OCI-LY3 (cell line): ENCODE results near the gene PACSIN2.

Experiments used
- H2AFZ ChIP-seq: fragments of 200-600, 300-600 bp; shearing (Covaris generic); 2 replicates; pipeline ENCODE4 v1.6.0; 2014; ENCODE audit warnings: antibody characterized with exemption, low read depth, low read length
- H3K27ac ChIP-seq: fragments of 200-600, 300-600 bp; sonication (generic); 2 replicates; pipeline ENCODE4 v1.5.1; 2014; ENCODE audit warnings: mild to moderate bottlenecking, low read length, moderate library complexity, mixed read lengths
- H3K27me3 ChIP-seq: fragments of 200-600, 300-600 bp; sonication (generic); 2 replicates; pipeline ENCODE4 v1.6.1; 2014; ENCODE audit warnings: low read depth, low read length, mixed read lengths
- H3K36me3 ChIP-seq: fragments of 200-600, 300-600 bp; sonication (generic); replicated peaks from 2 replicates; pipeline ENCODE3; 2014; ENCODE audit warnings: low read depth, low read length, mixed read lengths
- H3K4me1 ChIP-seq: fragments of 300-600, 200-600 bp; sonication (generic); 2 replicates; pipeline ENCODE4 v1.6.1; 2014; ENCODE audit warnings: low read length, mixed read lengths
- H3K4me2 ChIP-seq: fragments of 200-600, 300-600 bp; sonication (generic); 2 replicates; pipeline ENCODE4 v1.6.1; 2014; ENCODE audit warnings: low read length, mixed read lengths
- H3K4me3 ChIP-seq: fragments of 300-600, 200-600 bp; sonication (generic); 2 replicates; pipeline ENCODE4 v1.5.1; 2014; ENCODE audit warnings: antibody characterized with exemption, mild to moderate bottlenecking, low read length, moderate library complexity
- H3K79me2 ChIP-seq: fragments of 300-600, 200-600 bp; shearing (Covaris generic); 2 replicates; pipeline ENCODE4 v1.6.1; 2014; ENCODE audit warnings: mild to moderate bottlenecking, low read length, mixed read lengths
- H3K9ac ChIP-seq: fragments of 300-600, 200-600 bp; shearing (Covaris generic); 2 replicates; pipeline ENCODE4 v1.6.0; 2014; ENCODE audit warnings: mild to moderate bottlenecking, low read length, moderate library complexity
- H3K9me3 ChIP-seq: fragments of 200-600, 300-600 bp; shearing (Covaris generic); 2 replicates; pipeline ENCODE4 v1.6.1; 2014; ENCODE audit warnings: low read length, mixed read lengths; ENCODE audit not compliant: insufficient read depth
- H4K20me1 ChIP-seq: fragments of 200-600, 300-600 bp; sonication (generic); 2 replicates; pipeline ENCODE4 v1.6.1; 2016; ENCODE audit warnings: low read length, mixed read lengths; ENCODE audit not compliant: insufficient read depth
- EZH2phosphoT487 ChIP-seq: fragments of 200-600 bp; shearing (Covaris generic); IDR thresholded peaks from 2 replicates; pipeline ENCODE4 v1.6.1; 2018; ENCODE audit warnings: antibody characterized with exemption, mixed run types, low read depth
- TF ChIP-seq, protein P1 (sequence below): fragments of 200-600, 300-600 bp; sonication (generic); IDR thresholded peaks from 2 replicates; pipeline ENCODE4 v1.5.1; 2014; ENCODE audit warnings: antibody characterized with exemption, low read length, low read depth

The PACSIN2 gene

DNA sequence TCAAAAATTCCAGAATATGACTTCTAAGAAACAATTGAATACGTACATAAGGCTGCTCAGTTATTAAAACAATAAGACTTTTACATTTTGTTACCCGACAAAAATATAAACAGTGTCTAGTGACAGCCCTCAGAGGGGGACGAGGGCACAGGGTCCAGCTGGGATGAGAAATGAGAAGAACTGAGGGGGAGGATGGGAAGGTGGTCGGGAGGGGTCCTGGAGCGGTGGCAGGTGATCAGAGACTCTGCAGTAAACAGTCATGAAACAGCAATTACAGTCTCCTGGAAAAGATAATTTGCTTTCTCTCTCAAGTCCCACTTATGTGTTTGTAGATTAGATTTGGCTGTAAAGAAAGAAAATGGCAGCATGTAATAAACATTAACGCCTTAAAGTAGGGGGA, 56.0 kb downstream of the PACSIN2 start:
- no peak for TF ChIP-seq EZH2phosphoT487
- TF ChIP-seq, protein P1, sequence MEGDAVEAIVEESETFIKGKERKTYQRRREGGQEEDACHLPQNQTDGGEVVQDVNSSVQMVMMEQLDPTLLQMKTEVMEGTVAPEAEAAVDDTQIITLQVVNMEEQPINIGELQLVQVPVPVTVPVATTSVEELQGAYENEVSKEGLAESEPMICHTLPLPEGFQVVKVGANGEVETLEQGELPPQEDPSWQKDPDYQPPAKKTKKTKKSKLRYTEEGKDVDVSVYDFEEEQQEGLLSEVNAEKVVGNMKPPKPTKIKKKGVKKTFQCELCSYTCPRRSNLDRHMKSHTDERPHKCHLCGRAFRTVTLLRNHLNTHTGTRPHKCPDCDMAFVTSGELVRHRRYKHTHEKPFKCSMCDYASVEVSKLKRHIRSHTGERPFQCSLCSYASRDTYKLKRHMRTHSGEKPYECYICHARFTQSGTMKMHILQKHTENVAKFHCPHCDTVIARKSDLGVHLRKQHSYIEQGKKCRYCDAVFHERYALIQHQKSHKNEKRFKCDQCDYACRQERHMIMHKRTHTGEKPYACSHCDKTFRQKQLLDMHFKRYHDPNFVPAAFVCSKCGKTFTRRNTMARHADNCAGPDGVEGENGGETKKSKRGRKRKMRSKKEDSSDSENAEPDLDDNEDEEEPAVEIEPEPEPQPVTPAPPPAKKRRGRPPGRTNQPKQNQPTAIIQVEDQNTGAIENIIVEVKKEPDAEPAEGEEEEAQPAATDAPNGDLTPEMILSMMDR = no peak
- Histone ChIP-seq H3K36me3 (peaks cover 18% of the 10 kb centered on the region), H3K27ac (no peak overlapping the region), H3K27me3 (no peaks in the 10 kb centered on the region), H3K9ac (no peak overlapping the region), H4K20me1 (no peaks in the 10 kb centered on the region), H3K9me3 (no peaks in the 10 kb centered on the region; the same call in 1 of the 2 replicates), H2AFZ (no peak overlapping the region), H3K4me1 (peaks cover 46% of the 10 kb centered on the region), H3K79me2 (peaks cover 60% of the 10 kb centered on the region), H3K4me2 (peak overlapping the region; percentile 71), H3K4me3 (peak overlapping the region; percentile 45)

DNA sequence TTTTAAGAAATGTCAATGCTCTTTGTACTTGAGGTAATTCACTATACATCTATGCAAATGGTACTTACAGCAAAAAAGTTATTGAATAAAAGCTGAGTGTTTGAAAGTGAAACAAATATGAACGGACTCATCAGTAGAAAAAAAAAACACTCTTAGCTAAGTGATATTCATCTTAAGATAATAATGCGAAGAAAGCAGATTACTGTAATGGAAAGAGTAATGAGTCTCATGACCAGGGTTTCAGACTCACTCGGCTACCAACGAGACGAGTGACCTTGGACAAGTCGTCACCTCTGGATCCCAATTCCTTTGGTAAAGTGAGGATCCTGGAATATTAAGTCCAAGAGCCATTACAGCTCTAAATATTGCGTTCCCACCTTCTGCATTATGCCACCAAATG, 57.0 kb downstream of the PACSIN2 start:
- peak overlapping the region; percentile 49 for H3K4me3 ChIP-seq
- no peak for TF ChIP-seq EZH2phosphoT487
- TF ChIP-seq, protein P1 = no peak
- peak overlapping the region; percentile 3; the same call in 1 of the 2 replicates for H3K27ac ChIP-seq
- H3K4me2 ChIP-seq = peak overlapping the region; percentile 71
- no peaks in the 10 kb centered on the region; the same call in 1 of the 2 replicates for H3K9me3 ChIP-seq
- peaks cover 46% of the 10 kb centered on the region for H3K4me1 ChIP-seq
- H3K79me2 ChIP-seq = peaks cover 58% of the 10 kb centered on the region
- H2AFZ ChIP-seq = no peak overlapping the region
- H3K9ac ChIP-seq = peak overlapping the region; percentile 21
- H3K36me3 ChIP-seq = peaks cover 18% of the 10 kb centered on the region
- no peaks in the 10 kb centered on the region for H4K20me1 ChIP-seq
- H3K27me3 ChIP-seq = no peaks in the 10 kb centered on the region

DNA sequence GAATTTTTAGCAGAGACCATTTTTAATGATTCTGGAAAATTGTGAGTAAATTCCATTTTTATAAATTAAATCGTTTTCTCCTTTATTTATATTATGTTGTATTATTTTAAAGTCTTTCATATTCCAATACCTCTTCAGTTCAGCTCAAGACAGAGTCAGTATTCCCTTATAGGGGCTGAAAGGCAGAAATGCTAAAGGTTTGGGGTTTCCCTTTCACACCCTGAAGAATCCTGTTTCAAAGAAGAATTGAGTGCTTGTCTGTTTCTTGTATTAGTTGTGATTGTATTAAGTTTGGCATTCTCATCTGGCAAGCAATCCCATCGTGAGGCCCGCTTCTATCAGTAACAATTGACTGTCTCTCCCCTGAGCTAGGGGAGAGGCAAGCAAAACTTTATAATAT, 57.4 kb downstream of the PACSIN2 start:
- peak overlapping the region; percentile 49 for H3K4me3 ChIP-seq
- H3K9me3 ChIP-seq = no peaks in the 10 kb centered on the region; the same call in 1 of the 2 replicates
- H4K20me1 ChIP-seq = no peaks in the 10 kb centered on the region
- H3K79me2 ChIP-seq = peaks cover 55% of the 10 kb centered on the region
- H3K27me3 ChIP-seq = no peaks in the 10 kb centered on the region
- peak overlapping the region; percentile 71 for H3K4me2 ChIP-seq
- H3K36me3 ChIP-seq = peaks cover 18% of the 10 kb centered on the region
- H2AFZ ChIP-seq = no peak overlapping the region
- TF ChIP-seq, protein P1 = no peak
- TF ChIP-seq EZH2phosphoT487 = no peak
- H3K9ac ChIP-seq = peak overlapping the region; percentile 21
- peaks cover 43% of the 10 kb centered on the region for H3K4me1 ChIP-seq
- H3K27ac ChIP-seq = peak overlapping the region; percentile 3; the same call in 1 of the 2 replicates

DNA sequence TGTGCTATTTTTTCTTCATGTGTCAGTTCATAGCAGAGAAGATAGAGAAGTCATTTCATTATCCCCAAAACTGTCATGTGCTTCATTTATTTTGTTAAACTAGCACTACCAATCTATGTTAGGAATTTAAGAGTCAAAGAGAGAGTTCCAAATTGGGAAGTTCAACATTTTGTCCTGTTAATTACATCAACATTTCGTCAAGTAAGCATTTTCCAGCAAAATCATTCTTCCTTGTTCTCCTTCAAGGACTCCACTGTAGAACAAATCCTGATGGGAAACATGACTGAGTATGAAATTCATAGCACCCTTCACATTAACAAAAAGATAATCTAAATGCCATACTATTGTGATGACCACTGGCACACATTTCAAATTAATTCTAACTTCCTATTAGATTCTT, 59.1 kb downstream of the PACSIN2 start:
- Histone ChIP-seq H4K20me1 (peaks cover 5% of the 10 kb centered on the region), H3K4me2 (no peak overlapping the region), H2AFZ (no peak overlapping the region), H3K79me2 (peaks cover 47% of the 10 kb centered on the region), H3K27me3 (no peaks in the 10 kb centered on the region), H3K9me3 (no peaks in the 10 kb centered on the region; the same call in 1 of the 2 replicates), H3K9ac (no peak overlapping the region), H3K36me3 (peaks cover 18% of the 10 kb centered on the region), H3K4me3 (no peak overlapping the region), H3K4me1 (peaks cover 34% of the 10 kb centered on the region), H3K27ac (no peak overlapping the region)
- TF ChIP-seq EZH2phosphoT487 = no peak
- TF ChIP-seq, protein P1 = no peak
